GM18526 (cell line): ENCODE measurements around the gene MTIF2.
A peak's percentile ranks its signal among the peaks of the same experiment; 100 is the strongest.

Experiments used
- POLR2A ChIP-seq: IDR thresholded peaks from 3 replicates; pipeline ENCODE4 v1.6.1; 2011; ENCODE audit not compliant: insufficient read length; ENCODE audit errors: extremely low read depth

The MTIF2 gene, protein sequence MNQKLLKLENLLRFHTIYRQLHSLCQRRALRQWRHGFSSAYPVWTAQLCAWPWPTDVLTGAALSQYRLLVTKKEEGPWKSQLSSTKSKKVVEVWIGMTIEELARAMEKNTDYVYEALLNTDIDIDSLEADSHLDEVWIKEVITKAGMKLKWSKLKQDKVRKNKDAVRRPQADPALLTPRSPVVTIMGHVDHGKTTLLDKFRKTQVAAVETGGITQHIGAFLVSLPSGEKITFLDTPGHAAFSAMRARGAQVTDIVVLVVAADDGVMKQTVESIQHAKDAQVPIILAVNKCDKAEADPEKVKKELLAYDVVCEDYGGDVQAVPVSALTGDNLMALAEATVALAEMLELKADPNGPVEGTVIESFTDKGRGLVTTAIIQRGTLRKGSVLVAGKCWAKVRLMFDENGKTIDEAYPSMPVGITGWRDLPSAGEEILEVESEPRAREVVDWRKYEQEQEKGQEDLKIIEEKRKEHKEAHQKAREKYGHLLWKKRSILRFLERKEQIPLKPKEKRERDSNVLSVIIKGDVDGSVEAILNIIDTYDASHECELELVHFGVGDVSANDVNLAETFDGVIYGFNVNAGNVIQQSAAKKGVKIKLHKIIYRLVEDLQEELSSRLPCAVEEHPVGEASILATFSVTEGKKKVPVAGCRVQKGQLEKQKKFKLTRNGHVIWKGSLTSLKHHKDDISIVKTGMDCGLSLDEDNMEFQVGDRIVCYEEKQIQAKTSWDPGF

DNA sequence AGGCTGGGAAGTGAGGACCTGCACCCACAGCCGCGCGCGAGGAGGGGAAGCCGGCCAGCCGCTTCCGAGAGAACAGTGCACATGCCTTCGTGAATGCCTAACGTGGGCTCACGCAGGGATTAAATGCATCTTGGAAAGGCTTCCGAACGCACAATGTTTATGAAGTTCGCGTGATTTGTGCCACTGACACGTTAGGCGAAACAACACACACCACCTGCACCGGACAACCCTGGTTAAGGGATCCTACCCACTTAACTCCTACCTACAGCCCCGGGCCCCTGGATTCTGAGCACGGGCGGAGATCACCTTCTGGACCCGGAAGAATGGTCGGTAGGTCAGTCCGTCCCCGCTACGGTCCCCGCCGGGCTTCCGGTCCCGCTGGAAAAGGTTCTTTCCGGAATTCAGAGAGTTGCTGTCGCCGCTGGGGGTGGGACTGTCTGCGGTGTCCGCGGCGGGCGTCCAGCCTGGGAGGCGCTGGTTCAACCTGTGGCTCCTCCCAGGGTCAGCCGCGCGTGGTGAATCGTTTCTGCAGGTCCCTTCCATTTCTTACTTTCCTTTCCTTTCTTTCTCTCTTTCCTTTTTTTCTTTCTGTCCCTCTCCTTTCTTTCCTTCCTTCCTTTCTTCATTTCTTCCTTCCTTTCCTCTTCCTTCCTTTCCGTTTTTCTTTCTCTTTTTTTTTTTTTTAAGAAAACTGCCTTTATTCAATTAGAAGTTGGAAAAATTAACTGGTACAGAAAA lies at the start of gene MTIF2:
Gene MTIF2 (minus strand): TSS at position 325 of the 738 bp plus-strand sequence. CDS start 5,373 bp downstream, outside the sequence.
- peak; percentile 91 for TF ChIP-seq POLR2A

DNA sequence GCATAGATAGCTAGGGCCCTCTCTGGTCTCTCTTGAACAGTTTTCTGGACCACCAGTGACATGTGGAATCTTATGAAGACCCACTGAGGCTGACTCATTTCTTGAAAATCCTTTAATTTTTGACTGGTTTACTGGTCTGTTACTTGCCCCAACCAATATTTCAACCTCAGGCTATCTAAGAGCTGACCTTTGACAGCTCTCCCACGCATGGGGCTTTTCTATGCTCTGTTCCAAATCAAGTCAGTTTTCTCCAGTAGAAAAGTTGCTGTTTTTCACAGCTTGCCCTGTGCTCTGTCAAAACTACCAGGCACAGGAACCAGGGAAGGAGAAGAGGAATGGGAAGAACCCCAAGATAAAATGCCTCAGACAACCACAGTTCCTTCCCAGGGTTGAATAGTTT lies 46.0 kb upstream of the MTIF2 start:
- no peak for TF ChIP-seq POLR2A

DNA sequence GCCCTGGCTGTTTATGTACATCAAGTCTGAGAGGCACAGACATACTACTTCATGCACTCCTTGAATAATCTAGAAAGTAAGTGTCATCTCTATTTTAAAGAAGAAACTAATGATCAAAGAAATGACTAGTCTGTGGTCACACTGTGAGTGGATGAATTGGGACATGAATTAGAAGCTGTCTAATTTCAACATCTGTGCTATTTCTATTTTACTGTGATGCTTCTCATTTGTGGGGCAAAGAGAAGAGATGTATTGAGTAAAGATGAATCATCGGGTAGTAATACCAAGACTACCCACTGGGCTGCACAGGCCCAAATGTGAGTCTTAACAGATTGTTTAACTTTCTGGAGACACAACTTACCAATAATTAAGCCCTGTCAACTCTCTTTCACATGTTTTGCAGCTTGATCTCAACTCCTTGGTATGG lies 42.4 kb upstream of the MTIF2 start:
- TF ChIP-seq POLR2A, result no peak

DNA sequence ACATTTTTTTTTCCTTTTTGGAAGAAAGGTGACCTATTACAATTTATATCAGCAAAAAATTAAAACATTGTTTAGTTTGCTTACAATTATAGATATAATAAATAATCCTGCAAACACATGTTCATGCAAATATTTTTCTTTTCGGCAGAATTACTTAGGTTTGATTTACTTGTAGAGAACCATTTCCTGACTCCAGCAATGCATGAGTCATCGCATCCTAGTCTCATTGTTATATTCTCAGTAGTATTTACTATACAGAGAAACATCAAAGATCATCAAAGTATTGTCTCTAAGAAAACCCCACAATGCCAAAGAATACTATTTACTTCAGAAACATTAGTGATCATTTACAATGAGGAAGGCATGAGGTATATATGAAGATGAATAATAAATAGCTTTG lies 40.4 kb upstream of the MTIF2 start:
- no peak for TF ChIP-seq POLR2A

DNA sequence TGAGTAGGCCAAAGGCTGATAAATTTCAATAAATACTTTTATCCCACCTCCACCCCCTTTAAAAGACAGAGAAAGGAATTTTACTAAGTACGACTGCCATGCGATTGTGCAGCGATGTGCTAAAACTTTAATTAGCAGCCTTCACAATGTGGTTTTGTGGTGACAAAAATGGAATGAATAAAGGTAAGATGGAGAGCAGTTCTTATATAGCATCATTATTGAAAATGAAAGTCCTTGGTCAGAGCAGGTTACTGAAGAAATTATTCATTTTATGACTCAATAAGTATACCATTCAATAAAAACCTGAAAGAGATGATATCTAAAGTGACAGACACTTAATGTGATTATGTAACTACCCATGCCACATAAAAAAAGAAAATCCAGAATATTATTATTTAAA lies 33.2 kb upstream of the MTIF2 start:
- TF ChIP-seq POLR2A, result no peak

DNA sequence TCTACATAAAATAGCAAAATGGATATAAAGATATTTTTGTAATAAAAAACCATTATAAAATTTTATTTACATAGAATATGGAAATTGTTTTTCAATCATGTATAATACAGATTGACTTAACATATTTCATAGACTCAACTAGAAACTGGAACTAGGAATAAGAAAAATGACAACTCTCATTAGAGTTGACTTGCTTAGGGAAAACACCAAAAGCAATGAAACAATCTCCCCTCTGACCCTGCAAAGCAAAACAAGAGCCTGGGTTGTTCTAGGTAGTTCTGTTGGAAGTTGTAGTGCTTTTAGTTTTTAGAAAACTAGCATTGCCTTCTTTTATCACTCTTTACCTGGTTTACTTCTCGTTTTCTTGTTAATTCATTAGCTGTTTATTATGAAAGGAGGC lies 32.2 kb upstream of the MTIF2 start:
- TF ChIP-seq POLR2A, result no peak

DNA sequence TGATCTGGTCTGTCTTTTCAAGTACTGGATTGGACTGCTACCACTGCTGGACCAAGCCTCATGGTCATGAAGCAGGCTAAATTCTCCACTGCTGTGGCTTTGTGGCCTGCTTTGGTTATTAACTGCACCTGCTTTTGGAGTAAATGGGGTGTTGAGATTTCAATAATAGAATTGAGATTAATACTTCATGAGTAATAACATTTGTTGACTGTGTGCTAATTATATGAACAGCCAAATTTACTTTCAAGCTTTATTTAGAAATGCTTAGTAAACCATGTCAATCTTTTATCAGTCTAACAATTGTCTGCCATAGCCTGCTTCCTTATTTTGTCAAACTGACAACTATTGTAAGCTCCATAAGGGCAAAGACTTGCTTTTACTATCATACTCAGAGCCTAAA lies 27.4 kb upstream of the MTIF2 start:
- TF ChIP-seq POLR2A, result no peak

DNA sequence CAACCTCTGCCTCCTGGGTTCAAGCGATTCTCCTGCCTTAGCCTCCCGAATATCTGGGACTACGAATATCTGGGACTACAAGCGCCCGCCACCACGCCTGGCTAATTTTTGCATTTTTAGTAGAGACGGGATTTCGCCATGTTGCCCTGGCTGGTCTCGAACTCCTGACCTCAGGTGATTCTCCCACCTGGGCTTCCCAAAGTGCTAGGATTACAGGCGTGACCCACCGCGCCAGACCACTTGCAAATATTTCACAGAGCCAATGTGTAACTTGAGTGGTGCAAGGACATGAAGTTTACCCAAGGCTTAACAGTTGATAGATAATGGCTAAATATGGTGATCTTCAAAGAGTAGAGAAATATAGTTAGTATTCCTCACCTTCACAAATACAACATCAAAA lies 14.1 kb upstream of the MTIF2 start:
- no peak for TF ChIP-seq POLR2A

DNA sequence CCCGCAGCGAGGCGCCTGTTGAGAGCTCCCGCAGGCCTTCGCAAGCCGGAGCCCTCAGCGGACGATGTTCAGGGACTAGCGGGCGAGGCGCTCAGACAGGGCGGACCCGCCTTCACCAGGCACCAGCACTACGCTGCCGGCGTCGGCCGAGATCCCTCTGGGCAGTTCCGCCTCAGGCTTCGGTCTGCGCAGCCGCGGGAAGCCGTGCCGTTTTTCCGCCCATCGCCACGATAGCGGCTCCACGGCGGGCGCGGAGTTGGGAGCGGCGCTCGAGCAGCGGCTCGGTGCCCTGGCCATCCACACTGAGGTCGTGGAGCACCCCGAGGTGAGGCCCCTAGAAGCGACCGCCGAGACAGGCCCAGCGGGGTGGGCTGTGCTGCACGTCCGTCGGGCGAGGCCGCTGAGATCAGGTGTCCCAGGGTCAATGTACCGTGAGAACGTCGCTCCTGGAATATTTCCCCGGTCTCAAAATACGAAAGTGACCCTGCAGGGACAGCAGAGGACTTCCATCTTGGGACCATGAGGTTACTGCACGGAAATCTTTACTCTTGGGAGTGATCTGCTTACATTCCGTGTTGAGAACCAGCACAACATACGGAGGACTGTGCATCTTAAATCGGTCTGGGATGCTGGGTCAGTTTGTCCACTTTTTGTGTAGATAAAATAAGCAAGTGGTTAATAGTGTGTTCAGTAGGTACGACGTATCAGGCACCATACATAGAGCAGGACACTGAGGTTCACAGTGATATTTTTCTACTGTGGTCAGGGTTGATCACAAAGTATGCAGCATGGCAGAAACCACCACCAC lies 13.3 kb upstream of the MTIF2 start:
- peak; percentile 90 for TF ChIP-seq POLR2A

DNA sequence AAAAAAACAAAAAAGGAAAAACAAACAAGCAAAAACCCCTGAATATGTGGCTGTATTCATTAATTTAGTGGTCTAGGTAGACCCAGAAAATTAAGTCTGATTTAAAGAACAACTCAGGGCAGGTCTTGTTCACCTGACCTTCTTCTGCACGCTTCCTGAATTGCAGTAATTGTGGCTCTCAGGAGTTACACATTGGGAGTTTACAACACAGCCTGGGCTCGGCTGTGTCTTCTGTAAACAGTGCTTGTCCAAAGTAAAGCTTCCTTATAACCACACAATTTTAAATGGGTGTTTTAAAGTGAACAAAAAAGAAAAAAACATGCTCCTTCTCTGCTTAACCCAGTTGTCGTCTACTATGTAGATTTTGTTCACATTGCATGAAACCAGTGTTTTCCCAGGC lies 8.3 kb upstream of the MTIF2 start:
- TF ChIP-seq POLR2A, result no peak

DNA sequence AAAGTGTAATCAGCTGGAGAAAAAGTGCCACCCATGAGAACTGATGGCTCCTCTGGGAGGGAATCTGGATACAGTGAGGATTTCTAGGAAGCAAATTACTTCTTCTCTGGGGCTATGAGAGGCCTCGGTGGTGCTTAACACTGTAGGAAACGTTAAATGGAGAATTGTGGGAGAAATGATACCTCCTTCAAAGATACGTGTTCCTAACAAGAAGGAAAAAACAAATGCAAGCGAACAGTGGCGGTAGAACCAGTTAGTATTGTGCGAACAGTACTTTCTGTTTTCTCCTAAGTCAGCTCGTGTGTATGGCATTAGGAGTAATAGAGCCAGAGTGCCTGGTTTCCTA lies 587 bp upstream of the MTIF2 start:
- TF ChIP-seq POLR2A, result no peak

DNA sequence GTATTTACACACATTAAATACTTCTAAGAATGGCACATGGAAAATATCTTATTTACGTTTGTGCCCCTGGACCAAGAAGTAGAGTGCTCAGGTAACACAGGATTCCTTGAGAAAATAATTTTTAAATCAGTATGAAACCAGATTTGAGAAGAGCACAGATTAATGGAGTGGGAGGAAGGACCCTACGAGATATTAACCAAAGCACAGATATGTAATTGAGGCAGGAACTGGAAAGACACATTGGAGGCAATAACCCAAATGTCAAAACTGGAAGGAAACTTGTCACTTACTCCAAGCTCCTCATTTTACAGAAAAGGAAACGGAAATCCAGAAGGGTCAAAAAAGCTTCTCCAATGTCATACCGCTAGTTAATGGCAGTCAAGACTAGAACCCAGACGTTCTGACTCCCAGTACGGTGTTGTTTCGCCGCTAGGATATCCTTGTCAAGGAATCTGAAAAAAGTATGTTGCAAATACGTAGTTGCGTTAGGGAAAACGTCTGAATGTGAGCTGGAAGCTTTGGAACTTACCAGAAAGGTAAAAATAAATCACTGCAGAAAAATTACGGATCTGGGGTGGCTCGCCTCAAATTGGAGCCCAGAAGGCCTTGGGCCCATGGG lies 634 bp downstream of the MTIF2 start:
- TF ChIP-seq POLR2A, result no peak

DNA sequence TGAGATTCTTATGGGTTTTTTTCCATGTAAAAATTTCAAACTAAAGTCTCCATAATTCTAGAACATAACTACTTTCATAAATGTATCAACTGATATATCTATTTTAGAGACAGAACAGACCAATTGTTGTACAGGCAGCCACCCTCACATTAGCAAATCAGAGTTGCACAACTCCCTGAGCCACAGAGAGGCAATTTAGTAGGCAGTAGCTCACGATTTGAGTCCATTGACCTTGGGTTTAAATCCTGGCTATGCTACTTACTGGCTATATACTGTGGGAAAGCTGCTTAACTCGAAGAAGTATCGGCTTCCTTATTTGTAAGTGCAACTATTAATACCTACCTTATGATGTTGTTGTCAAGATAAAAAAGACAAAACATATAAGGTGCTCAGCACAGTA lies 16.2 kb downstream of the MTIF2 start:
- no peak for TF ChIP-seq POLR2A

DNA sequence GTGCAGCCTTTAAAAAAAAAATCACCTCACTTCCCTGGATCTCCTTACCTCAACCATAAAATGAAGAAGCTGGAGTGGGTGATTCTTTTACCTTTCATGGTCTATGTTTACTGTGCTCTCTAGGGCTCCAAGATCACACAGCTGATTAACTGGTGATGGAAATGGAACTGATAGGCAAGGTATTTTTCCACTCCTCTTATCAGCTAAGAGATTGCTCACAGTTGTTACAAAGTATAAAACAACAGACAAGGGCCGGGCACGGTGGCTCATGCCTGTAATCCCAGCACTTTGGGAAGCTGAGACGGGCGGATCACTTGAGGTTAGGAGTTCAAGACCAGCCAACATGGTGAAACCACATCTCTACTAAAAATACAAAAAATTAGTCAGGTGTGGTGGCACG lies 22.0 kb downstream of the MTIF2 start:
- TF ChIP-seq POLR2A, result no peak

DNA sequence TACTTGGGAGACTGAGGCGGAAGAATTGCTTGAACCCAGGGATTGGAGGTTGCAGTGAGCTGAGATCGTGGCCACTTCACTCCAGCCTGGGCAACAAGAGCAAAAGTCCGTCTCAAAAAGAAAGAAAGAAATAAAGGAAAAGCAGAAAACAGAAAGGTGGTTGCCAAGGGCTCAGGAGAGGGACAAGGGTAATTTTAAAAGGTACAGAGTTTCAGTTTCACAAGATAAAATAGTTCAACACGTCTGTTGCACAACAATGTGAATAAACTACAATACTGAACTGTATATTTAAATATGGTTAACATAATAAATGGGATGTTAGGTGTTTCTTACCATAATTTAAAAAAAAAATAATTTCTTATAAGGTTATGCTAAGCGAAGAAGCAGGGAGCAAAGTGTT lies 23.6 kb downstream of the MTIF2 start:
- TF ChIP-seq POLR2A, result no peak

DNA sequence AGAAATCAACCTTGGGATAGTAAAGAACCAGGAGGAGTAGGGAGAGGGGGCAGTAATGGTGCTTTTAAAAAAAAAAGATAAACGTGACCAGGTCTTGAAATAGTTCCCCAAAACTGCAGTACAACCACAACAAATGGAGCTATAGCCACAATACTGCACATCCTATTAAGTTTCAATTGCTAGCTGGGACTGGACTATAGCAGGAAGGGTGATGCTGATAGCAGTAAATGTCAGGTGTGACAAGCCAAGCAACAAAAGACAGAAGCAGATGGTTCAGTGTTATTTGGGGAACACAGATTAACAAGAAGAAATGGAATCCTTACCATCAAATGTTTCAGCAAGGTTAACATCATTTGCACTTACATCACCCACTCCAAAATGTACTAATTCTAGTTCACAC lies 26.4 kb downstream of the MTIF2 start:
- TF ChIP-seq POLR2A, result no peak
